ENCODE results near the gene WDR93. TPM values are rescaled to one million over a fixed set of nuclear protein-coding genes. Genes with fewer than 3 reads are reported as not detected.
"Not testable (repeated sequence)": the region's sequence is repeated elsewhere in the genome, so short reads cannot be mapped to it uniquely, and the experiment has no call there.

Gene WDR93
- total RNA-seq, 1 donor from 2014 or later, result not detected

GRCh38 chr15:89783861-89784685 lies 93.5 kb downstream of the WDR93 start:
- no peak for DNase-seq
- no peak for TF ChIP-seq CTCF (IDR thresholded peaks at IDR 0.05; ENCODE audit: borderline replicate concordance)
- H3K4me3 ChIP-seq, result no peak overlapping the region
- peaks cover 23% of the 10 kb centered on the region for H3K9me3 ChIP-seq (replicated peaks)
- H3K27ac ChIP-seq (replicated peaks), result no peak overlapping the region
- H3K36me3 ChIP-seq, result peaks cover 10% of the 10 kb centered on the region
- H3K27me3 ChIP-seq (ENCODE audit: low read depth), result no peaks in the 10 kb centered on the region
- intact Hi-C loops (cut with micrococcal nuclease), result no loop called here
- H3K4me1 ChIP-seq, result no peaks in the 10 kb centered on the region

- H3K36me3 ChIP-seq, result peaks cover 10% of the 10 kb centered on the region
- H3K4me3 ChIP-seq, result no peak overlapping the region
- no peak overlapping the region for H3K27ac ChIP-seq (replicated peaks)
- H3K27me3 ChIP-seq (ENCODE audit: low read depth), result no peaks in the 10 kb centered on the region
- intact Hi-C loops (cut with micrococcal nuclease), result no loop called here
- no peak for DNase-seq
- H3K9me3 ChIP-seq (replicated peaks), result peaks cover 23% of the 10 kb centered on the region
- no peaks in the 10 kb centered on the region for H3K4me1 ChIP-seq
- no peak for TF ChIP-seq CTCF (IDR thresholded peaks at IDR 0.05; ENCODE audit: borderline replicate concordance)
These were observed 94.0 kb downstream of the WDR93 start for GRCh38 chr15:89784686-89784960.

- Histone ChIP-seq H3K27ac (replicated peaks) (peak overlapping the region; percentile 8), H3K36me3 (peaks cover 10% of the 10 kb centered on the region), H3K4me1 (no peaks in the 10 kb centered on the region), H3K9me3 (replicated peaks) (peaks cover 23% of the 10 kb centered on the region), H3K27me3 (ENCODE audit: low read depth) (no peaks in the 10 kb centered on the region), H3K4me3 (no peak overlapping the region)
- TF ChIP-seq CTCF (IDR thresholded peaks at IDR 0.05; ENCODE audit: borderline replicate concordance), result no peak
- no peak for DNase-seq
- intact Hi-C loops (cut with micrococcal nuclease), result no loop called here
These were observed 94.6 kb downstream of the WDR93 start for GRCh38 chr15:89785064-89785773.

- Histone ChIP-seq H3K27ac (replicated peaks) (no peak overlapping the region), H3K27me3 (ENCODE audit: low read depth) (no peaks in the 10 kb centered on the region), H3K9me3 (replicated peaks) (peaks cover 23% of the 10 kb centered on the region), H3K4me3 (no peak overlapping the region), H3K4me1 (no peaks in the 10 kb centered on the region), H3K36me3 (peaks cover 10% of the 10 kb centered on the region)
- intact Hi-C loops (cut with micrococcal nuclease), result no loop called here
- no peak for DNase-seq
- no peak for TF ChIP-seq CTCF (IDR thresholded peaks at IDR 0.05; ENCODE audit: borderline replicate concordance)
These were observed 95.1 kb downstream of the WDR93 start for GRCh38 chr15:89785774-89786140.

- peaks cover 10% of the 10 kb centered on the region for H3K36me3 ChIP-seq
- peaks cover 23% of the 10 kb centered on the region for H3K9me3 ChIP-seq (replicated peaks)
- intact Hi-C loops (cut with micrococcal nuclease), result no loop called here
- no peak for DNase-seq
- no peak for TF ChIP-seq CTCF (IDR thresholded peaks at IDR 0.05; ENCODE audit: borderline replicate concordance)
- H3K4me1 ChIP-seq, result no peaks in the 10 kb centered on the region
- no peak overlapping the region for H3K4me3 ChIP-seq
- H3K27ac ChIP-seq (replicated peaks), result no peak overlapping the region
- no peaks in the 10 kb centered on the region for H3K27me3 ChIP-seq (ENCODE audit: low read depth)
These were observed 97.3 kb downstream of the WDR93 start for GRCh38 chr15:89787944-89788343.

GRCh38 chr15:89788585-89788984 lies 98.0 kb downstream of the WDR93 start:
- H3K4me3 ChIP-seq; H3K27ac ChIP-seq (replicated peaks); H3K4me1 ChIP-seq; intact Hi-C loops (cut with micrococcal nuclease); H3K27me3 ChIP-seq (ENCODE audit: low read depth); H3K36me3 ChIP-seq; DNase-seq: not testable (repeated sequence)
- peaks cover 23% of the 10 kb centered on the region for H3K9me3 ChIP-seq (replicated peaks)

Measured in left ventricle myocardium inferior (tissue), 1 donor.